ENCODE results near the gene ITPR3.
"Not testable (repeated sequence)": the region's sequence is repeated elsewhere in the genome, so short reads cannot be mapped to it uniquely, and the experiment has no call there.

ITPR3 gene

GRCh38 chr6:33616113-33616512, 5.0 kb upstream of the ITPR3 start:
- no peak for DNase-seq

GRCh38 chr6:33616913-33617312, 4.2 kb upstream of the ITPR3 start:
- no peak for DNase-seq

GRCh38 chr6:33619166-33619840, 1.8 kb upstream of the ITPR3 start:
- no peak for DNase-seq

- DNase-seq: peak; percentile 44
Observed at GRCh38 chr6:33620158-33620855, 815 bp upstream of the ITPR3 start.

- peak; percentile 35 for DNase-seq
Observed at GRCh38 chr6:33621711-33622388, 728 bp downstream of the ITPR3 start.

GRCh38 chr6:33622456-33623431, 1.6 kb downstream of the ITPR3 start:
- no peak for DNase-seq

- DNase-seq: no peak
Observed at GRCh38 chr6:33623895-33624381, 2.8 kb downstream of the ITPR3 start.

GRCh38 chr6:33624856-33625255, 3.7 kb downstream of the ITPR3 start:
- no peak for DNase-seq

GRCh38 chr6:33627876-33628275, 6.8 kb downstream of the ITPR3 start:
- no peak for DNase-seq

GRCh38 chr6:33628401-33628964, 7.4 kb downstream of the ITPR3 start:
- DNase-seq: no peak

GRCh38 chr6:33630014-33630413, 8.9 kb downstream of the ITPR3 start:
- DNase-seq: no peak

GRCh38 chr6:33631521-33631920, 10.4 kb downstream of the ITPR3 start:
- DNase-seq: not testable (repeated sequence)

GRCh38 chr6:33631971-33632557, 10.9 kb downstream of the ITPR3 start:
- DNase-seq: no peak

- peak; percentile 59 for DNase-seq
Observed at GRCh38 chr6:33632558-33633039, 11.5 kb downstream of the ITPR3 start.

GRCh38 chr6:33633084-33633461, 12.0 kb downstream of the ITPR3 start:
- DNase-seq: no peak

- peak; percentile 61 for DNase-seq
Observed at GRCh38 chr6:33633462-33634158, 12.5 kb downstream of the ITPR3 start.

GRCh38 chr6:33634161-33634727, 13.1 kb downstream of the ITPR3 start:
- DNase-seq: no peak

- DNase-seq: no peak
Observed at GRCh38 chr6:33634946-33635345, 13.8 kb downstream of the ITPR3 start.

GRCh38 chr6:33636655-33637054, 15.5 kb downstream of the ITPR3 start:
- no peak for DNase-seq

GRCh38 chr6:33638556-33638955, 17.4 kb downstream of the ITPR3 start:
- DNase-seq: no peak

GRCh38 chr6:33639559-33639958, 18.4 kb downstream of the ITPR3 start:
- no peak for DNase-seq
